GM19023 (cell line): Measurements from ENCODE around the gene HHIPL1.
A peak's percentile ranks its signal among the peaks of the same experiment; 100 is the strongest.

Experiments
- ATAC-seq: cut with Tn5 transposase; IDR thresholded peaks from one replicate; pipeline ENCODE4 v1.9.1; 2021; ENCODE audit warnings: mild to moderate bottlenecking, moderate library complexity; ENCODE audit not compliant: unreplicated experiment

The HHIPL1 gene

DNA sequence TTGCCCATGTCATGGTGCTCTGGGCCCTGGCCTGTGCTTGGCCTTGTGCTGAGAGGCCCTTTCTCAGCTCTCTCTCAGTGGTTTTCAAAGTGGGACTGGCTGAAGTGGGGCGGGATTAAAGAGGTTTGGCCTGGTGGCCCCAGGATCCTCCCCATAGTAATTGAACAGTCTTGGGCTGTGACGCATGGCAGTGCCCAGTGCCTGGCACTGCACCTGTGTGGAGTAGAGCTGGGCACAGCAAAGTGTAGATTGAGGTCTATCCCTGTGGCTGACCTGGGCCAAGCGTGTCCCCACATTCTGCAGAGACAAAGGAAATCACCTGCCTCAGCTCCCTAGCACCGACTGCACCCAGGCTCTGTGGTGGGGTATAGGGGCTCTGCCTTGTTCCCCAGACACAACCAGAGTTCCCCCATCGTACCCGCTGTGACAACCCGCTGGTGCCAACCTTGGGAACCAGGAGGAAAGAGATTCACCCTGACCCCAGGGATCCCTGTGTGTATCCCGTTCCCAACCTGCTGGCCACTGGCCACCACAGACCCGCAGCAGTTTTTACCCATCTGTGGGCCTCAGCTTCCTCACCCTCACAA, 29.2 kb downstream of the HHIPL1 start:
- no peak for ATAC-seq

DNA sequence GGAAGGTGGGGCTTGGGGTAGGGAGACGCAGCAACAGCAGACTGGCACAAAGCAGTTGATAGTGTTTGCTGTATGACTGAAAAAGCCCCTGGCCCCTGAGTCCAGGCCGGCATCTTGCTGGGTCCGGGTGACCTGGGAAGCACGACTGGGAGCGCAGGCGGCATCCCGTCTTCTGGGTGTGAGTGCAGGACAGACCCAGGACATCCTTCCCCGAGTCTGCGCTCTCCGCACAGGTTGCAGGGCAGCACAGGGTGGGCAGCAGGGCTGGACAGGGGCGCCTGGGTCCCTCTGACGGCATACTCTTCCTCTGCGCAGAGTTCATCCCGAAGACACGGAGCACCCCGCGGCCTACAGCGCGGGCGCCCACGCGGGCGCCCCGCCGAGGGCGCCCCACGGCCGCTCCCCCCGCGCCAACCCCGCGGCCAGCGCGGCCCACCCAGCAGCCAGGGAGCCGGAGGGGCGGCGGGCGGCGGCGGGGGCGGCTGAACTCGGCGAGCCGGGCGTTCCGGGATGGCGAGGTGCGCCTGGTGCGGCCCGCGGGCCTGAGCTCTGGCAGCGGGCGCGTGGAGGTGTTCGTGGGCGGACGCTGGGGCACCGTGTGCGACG, 29.9 kb downstream of the HHIPL1 start:
- ATAC-seq, result no peak

DNA sequence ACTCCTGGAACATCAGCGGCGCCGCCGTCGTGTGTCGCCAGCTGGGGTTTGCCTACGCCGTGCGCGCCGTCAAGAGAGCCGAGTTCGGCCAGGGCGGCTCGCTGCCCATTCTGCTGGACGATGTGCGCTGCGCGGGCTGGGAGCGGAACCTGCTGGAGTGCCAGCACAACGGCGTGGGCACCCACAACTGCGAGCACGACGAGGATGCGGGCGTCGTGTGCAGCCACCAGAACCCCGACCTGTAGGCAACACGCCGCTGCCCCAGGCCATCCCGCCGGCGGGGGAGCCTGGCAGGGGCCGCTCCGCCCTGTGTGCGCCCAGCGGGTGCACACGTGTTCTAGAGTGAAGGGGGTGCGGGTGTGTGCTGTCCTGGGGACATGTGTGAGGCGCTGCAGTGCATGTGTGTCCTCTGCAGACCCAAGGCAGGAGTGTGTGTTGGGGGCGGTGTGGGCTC, 30.5 kb downstream of the HHIPL1 start:
- ATAC-seq, result no peak

DNA sequence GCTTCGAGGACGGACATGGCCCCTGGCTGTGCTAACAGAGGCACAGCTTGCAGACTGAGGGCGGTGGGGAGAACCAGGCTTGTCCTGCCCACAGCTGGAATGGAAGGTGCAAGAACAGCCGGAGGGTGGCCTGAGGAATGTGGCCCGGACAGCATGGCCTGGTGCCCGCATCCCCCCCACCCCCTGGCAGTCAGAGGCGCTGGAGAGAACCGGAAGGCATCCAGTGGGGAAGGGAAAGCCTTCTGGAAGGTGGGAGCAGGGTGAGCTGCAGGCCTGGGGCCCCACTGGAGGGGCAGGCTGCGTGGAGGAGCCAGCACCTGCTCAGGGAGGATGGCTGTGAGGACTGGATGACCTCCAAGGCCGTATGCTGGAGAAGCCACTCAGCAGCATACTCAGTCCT, 31.0 kb downstream of the HHIPL1 start:
- no peak for ATAC-seq

DNA sequence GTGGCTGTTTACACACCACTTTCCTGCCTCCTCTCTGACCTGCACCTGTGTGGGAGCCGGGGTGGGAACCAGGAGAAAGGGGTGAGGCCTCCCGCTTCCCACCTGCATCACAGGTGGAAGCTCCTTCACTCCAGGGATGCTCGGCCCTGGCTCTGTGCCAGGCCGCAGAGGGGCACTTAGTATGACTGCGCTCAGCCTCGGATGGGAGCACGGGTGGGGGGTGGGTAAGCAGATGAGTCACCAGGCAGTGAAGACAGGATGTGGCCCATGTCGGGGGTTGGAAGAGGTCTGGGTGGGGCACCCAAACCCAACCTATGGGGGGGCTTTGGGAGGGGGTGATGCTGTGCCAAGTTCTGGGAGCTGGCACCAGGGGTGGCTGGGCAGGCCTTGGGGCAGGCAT, 31.7 kb downstream of the HHIPL1 start:
- no peak for ATAC-seq

DNA sequence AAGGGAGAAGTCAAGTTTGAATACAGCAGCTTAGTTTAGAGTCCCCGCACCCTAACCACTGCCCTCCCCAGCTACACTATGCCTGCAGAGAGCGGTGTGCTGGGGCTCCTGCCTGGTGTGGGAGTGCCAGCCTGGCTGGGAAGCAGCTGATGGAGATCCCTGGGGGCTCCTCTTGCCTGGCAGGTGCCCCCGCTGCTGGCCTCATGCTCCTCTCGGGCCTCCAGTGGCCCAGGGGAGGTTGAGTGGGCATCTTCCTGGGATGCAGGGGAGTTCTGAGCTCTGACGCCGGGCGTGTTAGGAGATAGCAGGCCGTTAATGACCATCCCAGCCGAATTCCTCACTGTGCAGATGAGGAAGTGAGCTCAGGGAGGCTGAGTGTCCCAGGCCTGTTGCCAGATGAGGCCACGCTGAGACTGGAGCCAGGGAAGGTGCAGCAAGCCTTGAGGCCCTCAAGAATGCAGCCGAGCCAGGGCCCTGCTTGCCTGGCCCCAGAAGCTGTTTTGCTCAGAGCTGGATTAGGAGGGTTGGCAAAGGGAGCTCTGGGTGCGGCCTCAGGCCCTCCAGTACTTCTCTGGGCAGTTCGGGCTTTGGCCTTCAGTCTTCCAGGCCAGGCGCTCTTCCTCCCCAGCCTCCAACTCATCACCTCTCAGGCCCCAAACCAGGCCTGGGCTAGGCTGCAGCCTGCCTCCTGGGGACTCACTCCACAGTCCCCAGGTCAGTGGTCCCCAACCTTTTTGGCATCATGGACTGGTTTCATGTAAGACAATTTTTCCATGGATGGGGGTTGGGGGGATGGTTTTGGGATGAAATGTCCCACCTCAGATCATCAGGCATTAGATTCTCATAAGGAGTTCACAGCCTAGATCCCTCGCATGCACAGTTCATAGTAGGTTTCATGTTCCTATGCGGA, 32.6 kb downstream of the HHIPL1 start:
- ATAC-seq, result no peak

DNA sequence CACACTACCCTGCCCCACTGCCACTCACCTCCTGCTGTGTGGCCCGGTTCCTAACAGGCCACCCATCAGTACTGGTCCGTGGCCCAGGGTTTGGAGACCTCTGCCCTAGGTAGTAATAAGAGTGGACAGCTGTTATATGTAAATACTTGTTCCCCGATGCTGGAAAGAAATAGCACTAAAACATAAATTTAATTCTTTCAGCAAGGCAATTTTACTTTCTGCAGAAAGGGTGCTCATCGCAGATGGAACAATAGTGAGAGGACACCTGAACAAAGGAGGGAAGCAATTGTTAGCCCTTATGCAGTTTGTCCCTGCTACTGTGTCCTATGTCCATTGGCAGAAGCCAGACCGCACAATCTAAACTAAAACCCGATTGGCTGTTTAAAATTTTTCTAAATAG, 33.3 kb downstream of the HHIPL1 start:
- ATAC-seq, result no peak

DNA sequence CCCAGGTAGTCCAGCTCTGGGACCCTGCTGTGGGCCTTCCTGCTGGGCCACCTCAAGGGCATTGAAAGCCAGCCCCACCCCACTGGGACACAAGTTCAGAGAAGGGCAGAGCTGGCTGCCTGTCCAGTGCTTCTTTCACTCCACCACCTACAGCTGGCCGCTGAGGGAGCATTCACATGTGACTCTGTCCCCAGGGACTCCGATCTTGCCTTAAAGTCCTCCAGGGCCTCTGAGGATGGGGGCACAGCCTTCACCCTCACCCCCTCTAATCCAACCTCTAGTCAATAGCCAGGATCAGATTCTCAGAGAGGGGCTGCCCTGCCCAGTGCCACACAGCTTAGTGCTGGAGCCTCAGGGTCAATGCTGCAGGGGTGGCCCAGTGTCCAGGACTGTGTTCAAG, 34.2 kb downstream of the HHIPL1 start:
- ATAC-seq, result no peak

DNA sequence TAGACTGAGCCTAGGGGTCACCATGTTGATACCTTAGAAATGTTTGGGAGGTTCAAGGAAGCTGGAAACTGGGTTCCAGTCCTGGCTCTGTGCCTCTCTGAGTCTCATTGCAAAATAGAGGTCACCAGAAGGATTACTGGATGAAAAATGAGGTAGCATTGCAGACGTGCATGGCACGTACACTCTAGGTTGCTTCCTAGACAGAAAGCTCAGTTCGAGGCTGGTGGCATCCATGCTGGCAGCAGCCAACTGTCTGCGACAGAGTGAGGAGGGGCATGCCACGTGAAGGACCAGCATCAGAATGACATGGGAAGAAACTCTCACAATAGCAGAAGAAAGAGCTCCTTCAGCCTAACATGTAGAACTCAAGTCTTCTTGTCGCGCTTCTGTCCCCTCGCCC, 34.6 kb downstream of the HHIPL1 start:
- no peak for ATAC-seq

DNA sequence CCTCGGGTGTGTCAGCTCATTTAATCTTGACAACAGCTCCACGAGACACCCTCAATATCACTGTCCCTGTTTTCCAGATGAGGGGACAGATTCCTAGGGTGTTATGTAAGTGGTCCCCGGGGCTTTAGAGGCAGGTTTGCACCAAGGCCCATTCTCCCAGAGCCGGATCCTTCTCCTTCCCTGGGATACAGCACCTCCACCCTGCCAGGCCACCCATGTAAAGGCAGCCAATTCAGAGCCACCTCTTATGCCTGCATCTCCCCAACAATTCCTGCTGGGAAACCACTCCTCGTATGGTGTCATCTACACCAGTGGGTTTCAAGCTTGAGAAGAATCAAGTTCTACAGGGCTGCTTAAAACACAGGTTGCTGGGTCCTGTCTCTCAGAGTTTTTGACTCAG, 35.1 kb downstream of the HHIPL1 start:
- no peak for ATAC-seq

DNA sequence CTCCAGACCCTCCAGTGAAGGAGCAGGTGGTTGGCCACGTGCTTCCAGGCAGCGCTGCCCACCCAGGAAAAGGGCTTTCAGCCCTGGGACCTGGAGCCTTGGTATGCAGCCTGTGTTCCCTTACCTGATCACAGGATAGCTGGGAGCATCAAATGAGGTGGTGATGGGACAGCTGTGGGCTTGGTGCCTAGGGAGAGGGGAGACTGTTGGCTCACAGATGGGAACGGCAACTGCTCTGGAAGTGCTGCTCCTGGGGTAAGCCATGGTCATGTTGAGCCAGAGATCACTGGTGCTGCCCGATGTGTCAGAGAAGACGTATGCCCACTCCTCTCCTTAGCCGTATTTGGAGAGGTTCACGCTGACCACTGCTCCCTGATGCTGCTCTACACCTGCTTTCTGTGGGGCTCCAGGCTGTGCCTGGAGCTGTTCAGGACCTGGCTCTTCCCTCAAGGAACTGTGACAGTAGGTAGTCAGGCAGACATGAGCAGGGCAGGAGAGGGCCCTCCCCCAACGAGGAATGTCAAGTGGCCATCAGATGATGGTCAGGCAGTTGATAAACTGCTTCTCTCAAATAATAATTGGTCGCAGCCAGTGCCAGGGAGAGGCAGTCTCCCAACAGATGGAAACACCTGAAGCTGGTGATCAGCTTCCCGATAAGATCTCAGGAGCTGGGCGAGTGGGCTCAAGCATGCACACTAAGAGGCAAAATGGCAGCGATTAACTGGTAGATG, 36.3 kb downstream of the HHIPL1 start:
- no peak for ATAC-seq

DNA sequence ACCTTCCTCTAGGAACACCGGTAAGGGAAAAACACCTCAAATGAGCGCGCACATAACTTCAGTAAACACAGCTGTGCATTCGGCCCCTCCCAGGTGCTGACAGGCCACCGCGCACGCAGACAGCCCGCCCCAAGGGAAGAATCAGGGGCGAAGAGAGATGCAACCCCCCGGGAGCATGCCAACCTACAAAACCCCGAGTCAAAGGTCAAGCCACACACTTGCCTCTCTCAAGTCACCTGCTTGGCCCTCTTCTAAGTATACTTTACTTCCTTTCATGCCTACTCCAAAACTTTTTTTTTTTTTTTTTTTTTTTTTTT, 36.9 kb downstream of the HHIPL1 start:
- no peak for ATAC-seq

DNA sequence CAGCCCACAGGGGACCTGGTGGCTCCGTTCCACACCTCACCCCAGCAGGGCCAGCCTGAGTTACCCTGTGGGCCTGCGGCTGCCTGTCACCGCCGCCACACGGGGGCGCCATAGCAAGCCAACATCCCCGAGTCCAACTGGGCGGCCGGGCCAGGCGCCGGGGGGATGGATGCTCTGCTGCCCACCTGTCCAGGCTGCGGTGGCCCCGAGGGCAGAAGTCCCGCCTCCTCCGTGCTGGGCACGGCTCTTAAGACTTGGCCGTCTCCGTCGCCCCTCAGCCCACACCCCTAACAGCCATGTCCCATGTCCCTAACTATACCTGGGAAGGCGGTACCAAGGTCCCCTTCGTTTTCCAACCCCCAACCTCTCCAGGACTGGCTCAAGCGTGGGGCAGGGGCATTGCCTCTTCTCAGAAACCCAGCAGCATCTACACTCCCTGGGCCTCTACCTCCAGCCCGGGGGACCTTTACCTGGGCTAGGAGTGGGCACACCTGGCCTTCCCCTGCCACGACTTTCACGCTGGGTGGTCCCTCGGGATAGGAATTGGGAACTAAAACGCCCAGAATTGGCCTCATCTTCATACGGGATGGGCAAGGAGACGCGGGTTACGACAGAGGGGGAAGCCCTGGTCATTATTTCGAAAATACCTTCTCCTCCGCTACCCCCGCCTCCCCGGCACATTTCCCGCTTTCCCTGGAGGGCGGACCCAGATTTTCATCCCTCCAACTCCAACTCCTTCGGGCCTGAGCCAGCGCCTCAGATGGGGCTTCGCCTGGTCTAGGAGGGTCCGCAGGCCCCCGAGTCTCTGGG, 38.1 kb downstream of the HHIPL1 start:
- ATAC-seq, result peak; percentile 36

DNA sequence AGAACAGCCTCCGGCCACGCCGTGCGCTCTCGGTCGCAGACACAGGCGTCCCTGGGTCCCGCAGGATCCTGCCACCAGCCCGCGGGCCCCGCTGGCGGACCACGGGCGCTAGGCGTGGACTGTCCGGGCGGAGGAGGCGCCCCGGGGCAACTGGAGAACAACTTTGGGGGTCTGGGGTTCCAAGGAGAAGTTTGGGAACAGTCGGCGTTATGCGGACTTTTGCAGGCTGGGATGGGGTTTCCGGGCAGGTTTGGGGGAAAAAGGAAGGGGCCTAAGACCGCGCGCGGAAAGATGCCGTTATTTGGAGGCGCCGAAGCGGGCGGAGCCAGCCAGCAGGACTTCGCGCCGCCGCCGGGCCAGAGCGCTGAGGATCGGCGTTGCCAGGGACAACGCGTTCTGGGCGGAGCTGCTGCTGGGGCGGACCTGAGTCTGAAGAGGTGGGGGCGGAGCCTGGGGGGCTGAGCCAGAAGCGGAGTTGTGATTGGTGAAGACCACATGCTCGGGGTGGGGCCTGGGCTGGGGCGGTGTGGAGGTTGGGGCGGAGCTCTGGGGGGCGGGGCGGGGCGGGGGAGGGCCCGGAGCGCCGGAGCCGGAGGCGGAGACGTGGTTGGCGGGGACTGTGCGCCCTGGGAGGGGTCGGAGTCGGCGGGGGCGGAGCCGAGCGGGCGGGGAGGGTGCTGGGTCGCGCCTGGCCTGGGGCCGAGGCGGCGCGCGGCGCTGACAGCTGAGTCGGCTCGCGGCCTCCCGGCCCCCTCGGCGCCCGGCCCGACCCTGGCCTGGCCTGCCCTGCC, 38.9 kb downstream of the HHIPL1 start, which contains the start of gene CYP46A1:
TSS of gene CYP46A1 (plus strand) at position 680 of the 791 bp plus-strand sequence. CDS start 120 bp downstream, outside the sequence.
- ATAC-seq, result peak; percentile 88

DNA sequence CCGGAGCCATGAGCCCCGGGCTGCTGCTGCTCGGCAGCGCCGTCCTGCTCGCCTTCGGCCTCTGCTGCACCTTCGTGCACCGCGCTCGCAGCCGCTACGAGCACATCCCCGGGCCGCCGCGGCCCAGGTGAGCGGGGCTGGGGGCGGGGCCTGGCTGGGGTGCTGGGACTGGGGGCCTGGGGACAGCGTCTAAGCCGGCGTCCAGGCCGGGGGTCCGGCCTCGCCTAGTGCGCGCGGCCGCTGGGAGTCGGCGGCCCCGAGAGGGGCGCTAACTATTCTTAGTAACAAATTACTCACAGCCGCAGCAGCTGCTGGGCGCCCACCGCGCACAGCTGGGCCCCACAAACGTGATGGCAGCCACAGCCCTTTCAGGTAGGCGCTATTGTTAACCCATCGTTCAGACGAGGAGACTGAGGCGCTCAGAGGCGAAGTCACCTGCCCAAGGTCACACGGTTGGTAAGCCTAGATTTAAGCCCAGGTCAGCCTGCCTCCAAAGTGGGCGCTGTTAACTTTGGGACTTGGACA, 39.5 kb downstream of the HHIPL1 start:
- ATAC-seq, result peak; percentile 40

DNA sequence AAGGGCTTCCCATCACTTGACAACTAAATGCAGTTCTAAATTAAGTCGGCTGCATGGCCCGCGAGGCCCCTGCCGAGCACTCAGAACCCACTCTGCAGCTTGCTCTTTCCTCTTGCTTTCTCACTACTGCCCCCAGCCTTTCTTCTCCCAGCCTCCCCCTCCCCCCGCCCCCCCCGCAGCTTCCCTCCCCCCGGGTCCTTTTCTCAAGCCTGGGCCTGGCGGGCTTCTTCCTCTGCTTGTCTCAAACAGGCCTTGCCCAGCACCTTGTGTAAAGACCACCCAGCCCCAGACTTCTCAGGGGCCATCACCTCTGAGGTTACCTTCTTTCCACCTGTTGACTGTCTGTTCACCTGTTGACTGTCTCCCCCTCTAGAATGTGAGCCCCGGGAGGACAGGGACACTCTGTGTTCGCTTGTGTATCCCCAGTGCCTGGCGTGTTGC, 40.2 kb downstream of the HHIPL1 start:
- no peak for ATAC-seq

DNA sequence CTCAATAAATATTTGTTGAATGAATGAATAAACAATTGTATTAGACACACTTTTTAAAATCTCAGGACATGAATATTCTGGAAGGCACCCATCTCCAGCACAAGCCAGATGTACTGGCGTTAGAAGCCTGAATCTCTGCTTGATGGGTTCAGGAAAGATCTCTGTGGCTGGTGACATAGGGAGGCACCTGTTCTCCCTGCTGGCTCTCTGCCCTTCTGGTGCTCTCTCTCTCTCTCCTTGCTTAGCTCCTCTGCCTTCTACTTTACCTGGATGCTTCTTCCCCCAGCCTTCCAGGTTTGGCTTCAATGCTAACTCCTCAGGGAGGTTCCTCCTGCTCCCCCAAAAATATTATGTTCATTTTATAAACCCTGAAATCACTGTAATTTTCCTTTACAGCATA, 40.7 kb downstream of the HHIPL1 start:
- ATAC-seq, result no peak

DNA sequence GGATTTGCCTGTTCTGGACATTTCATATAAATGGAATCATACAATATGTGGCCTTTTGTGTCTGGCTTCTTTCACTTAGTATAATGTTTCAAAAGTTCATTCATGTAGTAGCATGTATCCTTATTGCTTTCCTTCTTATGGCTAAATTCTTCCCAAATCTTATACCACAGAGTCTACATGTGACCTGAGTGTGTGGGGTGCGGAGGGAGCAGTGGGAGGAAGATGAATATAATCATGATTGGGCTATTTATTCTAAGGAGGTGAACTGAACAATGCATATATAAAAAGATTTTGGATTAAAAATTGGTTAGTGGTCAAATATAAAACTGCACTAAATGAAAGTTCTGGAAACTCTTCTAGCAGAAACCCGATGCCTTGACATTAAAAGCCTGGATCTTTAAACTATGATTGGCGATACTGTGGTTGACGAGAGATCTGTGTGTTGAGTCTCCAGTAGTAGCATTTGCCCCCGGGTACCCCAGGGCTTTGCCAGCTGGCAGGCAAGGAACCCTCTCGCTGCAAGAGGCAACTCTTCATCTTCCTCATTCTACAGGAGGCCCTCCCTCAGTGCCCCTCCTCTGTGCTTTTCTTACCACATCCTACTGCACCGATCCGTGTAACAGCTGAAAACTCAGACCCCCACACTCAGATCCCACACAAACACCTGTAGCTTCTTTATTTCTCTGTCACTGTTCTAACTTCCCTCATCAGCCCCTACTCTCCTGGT, 41.8 kb downstream of the HHIPL1 start:
- ATAC-seq, result no peak
